Colonic mucosa (tissue), 4 donors: Measurements from ENCODE around the gene PDE5A. TPM values are rescaled to one million over a fixed set of nuclear protein-coding genes. Genes with fewer than 3 reads are reported as not detected.

Experiments
- DNase-seq: peaks from one replicate; pipeline ENCODE4 v3.0.0-alpha.2; 2020
- H3K27ac ChIP-seq: fragments of 200-600 bp; one replicate; pipeline ENCODE4 v1.8.0; 2021
- H3K27me3 ChIP-seq: fragments of 200-600 bp; one replicate; pipeline ENCODE4 v1.8.0; 2021
- H3K36me3 ChIP-seq: fragments of 200-600 bp; one replicate; pipeline ENCODE4 v1.8.0; 2021
- H3K4me1 ChIP-seq: fragments of 200-600 bp; one replicate; pipeline ENCODE4 v1.8.0; 2021; ENCODE audit warnings: mild to moderate bottlenecking
- H3K4me3 ChIP-seq: fragments of 200-600 bp; one replicate; pipeline ENCODE4 v1.8.0; 2021
- H3K9ac ChIP-seq, 2 donors: one replicate each; pipeline ENCODE4 v1.7.0; 2013; ENCODE audit warnings: control low read depth in 2 of 2, low read depth in 2 of 2, low read length in 2 of 2
- H3K9me3 ChIP-seq: fragments of 200-600 bp; one replicate; pipeline ENCODE4 v1.8.0; 2021
- CTCF ChIP-seq: fragments of 200-600 bp; IDR thresholded peaks from one replicate; pipeline ENCODE4 v1.8.0; 2022; ENCODE audit warnings: antibody characterized with exemption, mild to moderate bottlenecking
- intact Hi-C: fragments of 100-400 bp; cut with DNase I; formaldehyde crosslinking; loops from one replicate; pipeline ENCODE4 v1.14.1; 2022
- total RNA-seq, 2 donors: library from RNA; stranded (reverse); fragmentation: NEBNext Ultra II Directional in 1 of 2; extraction: Animal tissue kit (Norgen Biotek cat#: 25700) in 1 of 2; gene quantifications; one replicate each; pipeline ENCODE4 v1.2.1, GENCODE V29; 2021
- donor health status: healthy.
- donor health status: DM: no; HTN: no; CAD: no.
- donor health status: DM: no; HTN: no; CAD: no.

Gene PDE5A
- total RNA-seq, 2 donors from 2014 or later: 17.6 to 42.5 TPM

- H3K36me3 ChIP-seq: no peaks in the 10 kb centered on the region
- no peak for TF ChIP-seq CTCF
- H3K4me1 ChIP-seq: no peaks in the 10 kb centered on the region
- H3K9me3 ChIP-seq: no peaks in the 10 kb centered on the region
- no peaks in the 10 kb centered on the region for H3K27me3 ChIP-seq
- no peak overlapping the region for H3K9ac ChIP-seq
- H3K4me3 ChIP-seq: no peak overlapping the region
- no peak for DNase-seq
- intact Hi-C loops: no loop called here
- H3K27ac ChIP-seq: no peak overlapping the region
These were observed 118.0 kb downstream of the PDE5A start for GRCh38 chr4:119510395-119511149.

GRCh38 chr4:119508281-119508680 lies 120.3 kb downstream of the PDE5A start:
- Histone ChIP-seq H3K36me3 (no peaks in the 10 kb centered on the region), H3K4me3 (no peak overlapping the region), H3K4me1 (no peaks in the 10 kb centered on the region), H3K9ac (no peak overlapping the region), H3K9me3 (no peaks in the 10 kb centered on the region), H3K27me3 (no peaks in the 10 kb centered on the region), H3K27ac (no peak overlapping the region)
- DNase-seq: no peak
- intact Hi-C loops: no loop called here
- TF ChIP-seq CTCF: no peak

GRCh38 chr4:119506806-119507205 lies 121.8 kb downstream of the PDE5A start:
- Histone ChIP-seq H3K27ac (no peak overlapping the region), H3K9me3 (no peaks in the 10 kb centered on the region), H3K4me1 (no peaks in the 10 kb centered on the region), H3K9ac (no peak overlapping the region), H3K27me3 (no peaks in the 10 kb centered on the region), H3K4me3 (no peak overlapping the region), H3K36me3 (no peaks in the 10 kb centered on the region)
- intact Hi-C loops: no loop called here
- TF ChIP-seq CTCF: no peak
- no peak for DNase-seq

- no peaks in the 10 kb centered on the region for H3K27me3 ChIP-seq
- intact Hi-C loops: no loop called here
- H3K9me3 ChIP-seq: no peaks in the 10 kb centered on the region
- no peaks in the 10 kb centered on the region for H3K4me1 ChIP-seq
- H3K4me3 ChIP-seq: no peak overlapping the region
- DNase-seq: no peak
- no peak overlapping the region for H3K27ac ChIP-seq
- TF ChIP-seq CTCF: no peak
- H3K36me3 ChIP-seq: no peaks in the 10 kb centered on the region
- no peak overlapping the region for H3K9ac ChIP-seq
These were observed 124.0 kb downstream of the PDE5A start for GRCh38 chr4:119504616-119505015.

GRCh38 chr4:119501740-119502139 lies 126.9 kb downstream of the PDE5A start:
- no peaks in the 10 kb centered on the region for H3K9me3 ChIP-seq
- H3K4me1 ChIP-seq: no peaks in the 10 kb centered on the region
- H3K9ac ChIP-seq: no peak overlapping the region
- H3K27me3 ChIP-seq: no peaks in the 10 kb centered on the region
- TF ChIP-seq CTCF: no peak
- no peak for DNase-seq
- H3K27ac ChIP-seq: no peak overlapping the region
- no peaks in the 10 kb centered on the region for H3K36me3 ChIP-seq
- intact Hi-C loops: no loop called here
- no peak overlapping the region for H3K4me3 ChIP-seq
